ENCODE data around the gene NTMT1. TPM values are rescaled to one million over a fixed set of nuclear protein-coding genes. Genes with fewer than 3 reads are reported as not detected.

Gene NTMT1
- total RNA-seq, 1 experiment from 2014 or later = 84.8 TPM

- no peaks in the 10 kb centered on the region for H4K20me1 ChIP-seq (ENCODE audit: insufficient read depth)
- H3K27ac ChIP-seq (ENCODE audit: low read depth, low read length) = no peak overlapping the region
- ChIA-PET RAD21 (ENCODE audit: low non-redundant PET in 1 of 2, low total read pairs in 2 of 2, uncharacterized antibody in 2 of 2, unreplicated experiment in 2 of 2) (no interaction called here), CTCF (no interaction called here), POLR2A (interaction anchor here (1.4 to 1.8 kb wide), 2 partner anchors 14 to 26 kb away, joined by 4 to 7 read pairs; no protein-coding TSS in a partner anchor)
- no peak overlapping the region for H2AFZ ChIP-seq (ENCODE audit: low read depth, low read length, poor library complexity, severe bottlenecking)
- H3K4me1 ChIP-seq (ENCODE audit: control insufficient read depth in 1 of 2, insufficient read depth in 2 of 2, low read length in 2 of 2) = peaks cover 25 to 38% of the 10 kb centered on the region in 2 experiments
- no peaks in the 10 kb centered on the region for H3K9me3 ChIP-seq (ENCODE audit: control insufficient read depth in 1 of 2, insufficient read depth in 1 of 2, low read depth in 1 of 2, low read length in 2 of 2)
- H3K4me2 ChIP-seq (ENCODE audit: low read length) = no peak overlapping the region
- H3K27me3 ChIP-seq (ENCODE audit: insufficient read depth, low read length) = no peaks in the 10 kb centered on the region
- no TSS peak for BruUV-seq (replicated peaks)
- no peak overlapping the region for H3K9ac ChIP-seq (ENCODE audit: low read length)
- no peaks in the 10 kb centered on the region for H3K36me3 ChIP-seq (ENCODE audit: control insufficient read depth in 1 of 2, insufficient read depth in 2 of 2, low read length in 2 of 2)
- H3K79me2 ChIP-seq (ENCODE audit: insufficient read depth, low read length) = no peaks in the 10 kb centered on the region
- no peak for TF ChIP-seq MAX (IDR thresholded peaks at IDR 0.05)
- no peak for TF ChIP-seq RAD21 (IDR thresholded peaks at IDR 0.05; ENCODE audit: low read depth)
- no peak for TF ChIP-seq POLR2AphosphoS5 (IDR thresholded peaks at IDR 0.05; ENCODE audit: low read depth, low read length)
- no peaks in the 10 kb centered on the region for H3K9me2 ChIP-seq (ENCODE audit: insufficient read depth)
- no peak for ATAC-seq
- no peak for DNase-seq (ENCODE audit: low read depth, low spot score)
- no peak overlapping the region for H3K4me3 ChIP-seq (replicated peaks in 1 of 2; ENCODE audit: low read depth in 1 of 2, low read length in 2 of 2)
- intact Hi-C loops (cut with micrococcal nuclease) = no loop called here
These were observed 43.1 kb upstream of the NTMT1 start for GRCh38 chr9:129582855-129583254.

- H3K4me2 ChIP-seq (ENCODE audit: low read length) = no peak overlapping the region
- no peaks in the 10 kb centered on the region for H3K79me2 ChIP-seq (ENCODE audit: insufficient read depth, low read length)
- no peaks in the 10 kb centered on the region for H3K36me3 ChIP-seq (ENCODE audit: control insufficient read depth in 1 of 2, insufficient read depth in 2 of 2, low read length in 2 of 2)
- no peak overlapping the region for H2AFZ ChIP-seq (ENCODE audit: low read depth, low read length, poor library complexity, severe bottlenecking)
- intact Hi-C loops (cut with micrococcal nuclease) = no loop called here
- POLR2A ChIA-PET = interaction anchor here (1.4 to 2.9 kb wide), 3 partner anchors 13 to 26 kb away, joined by 4 to 12 read pairs (median 7); no protein-coding TSS in a partner anchor
- no peaks in the 10 kb centered on the region for H3K27me3 ChIP-seq (ENCODE audit: insufficient read depth, low read length)
- H4K20me1 ChIP-seq (ENCODE audit: insufficient read depth) = no peaks in the 10 kb centered on the region
- RAD21 ChIA-PET (ENCODE audit: low non-redundant PET in 1 of 2, low total read pairs in 2 of 2, uncharacterized antibody in 2 of 2, unreplicated experiment in 2 of 2) = interaction anchor here in 1 of 2 experiments (0.6 kb wide), 1 partner anchor 443 kb away, joined by 3 read pairs; no protein-coding TSS in a partner anchor
- H3K4me1 ChIP-seq (ENCODE audit: control insufficient read depth in 1 of 2, insufficient read depth in 2 of 2, low read length in 2 of 2) = peaks cover 26 to 41% of the 10 kb centered on the region in 2 experiments
- H3K9ac ChIP-seq (ENCODE audit: low read length) = no peak overlapping the region
- DNase-seq (ENCODE audit: low read depth, low spot score) (no peak), ATAC-seq (no peak)
- no TSS peak for BruUV-seq (replicated peaks)
- TF ChIP-seq ZFX (IDR thresholded peaks at IDR 0.05) (no peak), ZNF274 (IDR thresholded peaks at IDR 0.05; ENCODE audit: low read depth, low read length) (no peak), CBX3 (IDR thresholded peaks at IDR 0.05; ENCODE audit: low read depth) (no peak), SP1 (IDR thresholded peaks at IDR 0.05; ENCODE audit: low read depth) (no peak), RAD21 (IDR thresholded peaks at IDR 0.05; ENCODE audit: low read depth) (no peak), JUND (IDR thresholded peaks at IDR 0.05) (no peak), REST (IDR thresholded peaks at IDR 0.05; ENCODE audit: low read depth) (no peak), TCF7L2 (IDR thresholded peaks at IDR 0.05; ENCODE audit: borderline replicate concordance, extremely low read depth, insufficient read depth, insufficient read length) (no peak), POLR2AphosphoS5 (IDR thresholded peaks at IDR 0.05; ENCODE audit: low read depth, low read length) (no peak), CTCF (IDR thresholded peaks at IDR 0.05 in 2 of 3, conservative IDR thresholded peaks at IDR 0.05 in 1 of 3; ENCODE audit: borderline replicate concordance in 1 of 3, insufficient read depth in 1 of 3, low read depth in 2 of 3, low read length in 2 of 3) (no peak)
- H3K9me2 ChIP-seq (ENCODE audit: insufficient read depth) = no peaks in the 10 kb centered on the region
- no peak overlapping the region for H3K4me3 ChIP-seq (replicated peaks in 1 of 2; ENCODE audit: low read depth in 1 of 2, low read length in 2 of 2)
- no peak overlapping the region for H3K27ac ChIP-seq (ENCODE audit: low read depth, low read length)
- H3K9me3 ChIP-seq (ENCODE audit: control insufficient read depth in 1 of 2, insufficient read depth in 1 of 2, low read depth in 1 of 2, low read length in 2 of 2) = no peaks in the 10 kb centered on the region
- CTCF ChIA-PET = interaction anchor here (0.9 kb wide), 1 partner anchor 35 kb away, joined by 3 read pairs; no protein-coding TSS in a partner anchor
These were observed 42.5 kb upstream of the NTMT1 start for GRCh38 chr9:129583308-129584038.

Data from HCT116 (cell line).